K562 (cell line): ENCODE data around the gene PSMD13. TPM values are rescaled to one million over a fixed set of nuclear protein-coding genes. Genes with fewer than 3 reads are reported as not detected.

Source experiments
- ATAC-seq: fragments of 200-7000 bp; cut with Tn5 transposase; 3 replicates; pipeline ENCODE4 v1.9.1; 2020; ENCODE audit warnings: moderate library complexity
- BruUV-seq: library from RNA; stranded (reverse); fragments of 400-500 nt; replicated peaks from 2 replicates; lab custom pipeline; 2021; lab: Mats Ljungman, UMichigan
- CTCF ChIA-PET: fragments of 300-600 bp; formaldehyde crosslinking; extraction: SDS; loops from one replicate; lab custom pipeline; 2021; ENCODE audit warnings: low intra/inter-chr PET ratio; lab: Yijun Ruan, JAX
- POLR2A ChIA-PET: fragments of 300-600, 350-650 bp; sonication (Branson Sonifier 250); formaldehyde crosslinking; extraction: SDS; loops from one replicate; lab custom pipeline; 2021; ENCODE audit warnings: antibody characterized with exemption, inconsistent platforms; lab: Yijun Ruan, JAX
- DNase-seq, 4 experiments: peaks; one replicate each; pipeline versions ENCODE4 v3.0.0 to v3.0.0-alpha.2; 2011 to 2018; ENCODE audit warnings: low spot score in 3 of 4, mixed read lengths in 3 of 4; ENCODE audit errors: extremely low read depth in 1 of 4
- FAIRE-seq: peaks from 2 replicates; lab custom pipeline; 2011; peaks lifted over from hg19 to GRCh38; lab: Jason Lieb, UNC
- H2AFZ ChIP-seq: 2 replicates; pipeline ENCODE4 v1.6.0; 2011; ENCODE audit warnings: low read depth, low read length, control low read depth, inconsistent platforms
- H3K27ac ChIP-seq: fragments of 200-600 bp; 3 replicates; pipeline ENCODE4 v1.8.0; 2011; ENCODE audit warnings: low read depth, mild to moderate bottlenecking, control low read depth, inconsistent platforms, low read length, moderate library complexity, mixed read lengths; ENCODE audit errors: extremely low read depth
- H3K27me3 ChIP-seq, 2 experiments: fragments of 300-600 bp in 1 of 2; 2 replicates in 1 of 2; 3 replicates in 1 of 2; pipeline versions ENCODE4 v1.6.0 to v1.8.0; 2011; ENCODE audit warnings: inconsistent platforms in 2 of 2, low read length in 2 of 2, mild to moderate bottlenecking in 1 of 2, mixed read lengths in 1 of 2, moderate library complexity in 1 of 2; ENCODE audit not compliant: control insufficient read depth in 2 of 2, insufficient read depth in 2 of 2
- H3K36me3 ChIP-seq: fragments of 300-600 bp; 3 replicates; pipeline ENCODE4 v1.8.0; 2011; ENCODE audit warnings: mild to moderate bottlenecking, low read length, inconsistent platforms; ENCODE audit not compliant: control insufficient read depth, insufficient read depth
- H3K4me1 ChIP-seq, 2 experiments: fragments of 200-600 bp in 1 of 2; replicated peaks in 1 of 2; 2 replicates in 1 of 2; 3 replicates in 1 of 2; pipeline versions ENCODE4 v1.5.1 to v1.8.0; 2011; ENCODE audit warnings: inconsistent platforms in 2 of 2, low read length in 2 of 2, mild to moderate bottlenecking in 1 of 2, mixed read lengths in 1 of 2, moderate library complexity in 1 of 2; ENCODE audit not compliant: control insufficient read depth in 2 of 2, insufficient read depth in 2 of 2
- H3K4me2 ChIP-seq: 2 replicates; pipeline ENCODE4 v1.6.1; 2011; ENCODE audit warnings: low read length, control low read depth, inconsistent platforms, mixed read lengths; ENCODE audit not compliant: insufficient read depth
- H3K4me3 ChIP-seq: fragments of 200-600 bp; sonication (generic), shearing (Covaris generic); 2 replicates; pipeline ENCODE4 v1.5.1; 2016; ENCODE audit warnings: control low read depth, inconsistent platforms
- H3K79me2 ChIP-seq: fragments of 200-600 bp; 3 replicates; pipeline ENCODE4 v1.8.0; 2011; ENCODE audit warnings: low read length, inconsistent platforms; ENCODE audit not compliant: control insufficient read depth, insufficient read depth
- H3K9ac ChIP-seq, 2 experiments: 2 replicates each; pipeline versions ENCODE4 v1.6.0 to v1.6.1; 2011; ENCODE audit warnings: low read depth in 2 of 2, low read length in 2 of 2, control low read depth in 1 of 2, inconsistent platforms in 1 of 2, mild to moderate bottlenecking in 1 of 2, mixed read lengths in 1 of 2; ENCODE audit not compliant: insufficient read depth in 1 of 2
- H3K9me1 ChIP-seq: one replicate; pipeline ENCODE4 v1.6.0; 2011; ENCODE audit warnings: inconsistent platforms, mild to moderate bottlenecking, low read length, moderate library complexity; ENCODE audit not compliant: control insufficient read depth, insufficient read depth
- H3K9me3 ChIP-seq: replicated peaks from 2 replicates; pipeline ENCODE4 v1.5.1; 2011; ENCODE audit warnings: low read depth, low read length, inconsistent platforms; ENCODE audit not compliant: control insufficient read depth, insufficient read depth
- H4K20me1 ChIP-seq: replicated peaks from 2 replicates; pipeline ENCODE4 v1.6.1; 2011; ENCODE audit warnings: low read length, inconsistent platforms, mixed read lengths; ENCODE audit not compliant: control insufficient read depth, insufficient read depth
- ARID2 ChIP-seq: fragments of 450-650 bp; IDR thresholded peaks from 2 replicates; pipeline ENCODE4 v1.6.1; 2017; ENCODE audit warnings: antibody characterized with exemption, mild to moderate bottlenecking
- CHD2 ChIP-seq: IDR thresholded peaks from 2 replicates; pipeline ENCODE4 v1.6.1; 2011; ENCODE audit warnings: low read depth, low read length
- GTF2F1 ChIP-seq: IDR thresholded peaks from 2 replicates; pipeline ENCODE4 v1.6.1; 2011; ENCODE audit warnings: low read depth, low read length, improper control_type of control experiment
- HMG20B ChIP-seq: fragments of 250-450 bp; sonication (Bioruptor Pico); IDR thresholded peaks from 2 replicates; pipeline ENCODE4 v1.5.0; 2021; ENCODE audit warnings: mild to moderate bottlenecking
- ID3 ChIP-seq, 2 experiments: fragments of 250-450 bp in 1 of 2; fragments of 450-650 bp in 1 of 2; sonication (Bioruptor Pico) in 1 of 2; IDR thresholded peaks; 2 replicates each; pipeline versions ENCODE4 v1.6.1 to v1.8.0; 2016 to 2021; ENCODE audit warnings: mild to moderate bottlenecking in 2 of 2, moderate library complexity in 2 of 2, missing compliant biosample characterization in 1 of 2, missing genetic modification characterization in 1 of 2
- NBN ChIP-seq: fragments of 450-650 bp; IDR thresholded peaks from 2 replicates; pipeline ENCODE4 v1.6.1; 2016; ENCODE audit warnings: low read depth, mild to moderate bottlenecking
- NCOA4 ChIP-seq: fragments of 450-650 bp; IDR thresholded peaks from 2 replicates; pipeline ENCODE4 v1.6.1; 2018; ENCODE audit warnings: mild to moderate bottlenecking; ENCODE audit not compliant: partially characterized antibody
- RBM34 ChIP-seq: fragments of 200-400 bp; formaldehyde crosslinking; IDR thresholded peaks from 2 replicates; pipeline ENCODE4 v1.6.1; 2018; ENCODE audit warnings: low read length, borderline replicate concordance; ENCODE audit not compliant: insufficient read depth
- RNF2 ChIP-seq: sonication (generic); IDR thresholded peaks from 2 replicates; pipeline ENCODE4 v1.6.1; 2016
- SIN3A ChIP-seq, 2 experiments: fragments of 150-350 bp in 1 of 2; IDR thresholded peaks; 2 replicates each; pipeline ENCODE4 v1.6.1; 2011 to 2016; ENCODE audit warnings: borderline replicate concordance in 2 of 2, low read depth in 2 of 2, low read length in 2 of 2, mild to moderate bottlenecking in 2 of 2, moderate library complexity in 2 of 2; ENCODE audit not compliant: control insufficient read depth in 1 of 2
- SMAD1 ChIP-seq: fragments of 150-350 bp; IDR thresholded peaks from 2 replicates; pipeline ENCODE4 v1.6.1; 2014; ENCODE audit warnings: low read length, low read depth; ENCODE audit not compliant: partially characterized antibody
- SRSF9 ChIP-seq: fragments of 200-400 bp; formaldehyde crosslinking; IDR thresholded peaks from 2 replicates; pipeline ENCODE4 v1.6.1; 2017; ENCODE audit warnings: low read depth, low read length, borderline replicate concordance
- TEAD4 ChIP-seq, 2 experiments: sonication (generic) in 1 of 2; formaldehyde crosslinking in 1 of 2; IDR thresholded peaks; 2 replicates each; pipeline versions ENCODE4 v1.6.1 to v1.8.0; 2012 to 2022; ENCODE audit warnings: borderline replicate concordance in 1 of 2, inconsistent platforms in 1 of 2, low read length in 1 of 2, mild to moderate bottlenecking in 1 of 2, missing genetic modification reagents in 1 of 2
- ZBTB17 ChIP-seq: fragments of 450-650 bp; formaldehyde crosslinking; IDR thresholded peaks from 2 replicates; pipeline ENCODE4 v1.4.0; 2020; ENCODE audit warnings: mild to moderate bottlenecking
- ZHX1 ChIP-seq: fragments of 150-350 bp; conservative IDR thresholded peaks from 2 replicates; pipeline ENCODE4 v1.6.1; 2014; ENCODE audit warnings: low read length
- ZNF431 ChIP-seq: sonication (generic); formaldehyde crosslinking; IDR thresholded peaks from 2 replicates; pipeline ENCODE4 v1.8.0; 2022; ENCODE audit warnings: mild to moderate bottlenecking, missing genetic modification reagents
- ZZZ3 ChIP-seq: fragments of 450-650 bp; IDR thresholded peaks from 2 replicates; pipeline ENCODE4 v1.6.1; 2016; ENCODE audit warnings: antibody characterized with exemption, mild to moderate bottlenecking, moderate library complexity
- WGBS: fragments of 100-300 bp; shearing (Covaris generic); methylation state at CpG from one replicate; pipeline ENCODE4 v1.1.6; 2016; ENCODE audit warnings: low coverage, mixed read lengths; ENCODE audit not compliant: insufficient coverage; ENCODE audit errors: missing lambda C conversion rate; 5-methylcytosine and 5-hydroxymethylcytosine counted together
- in situ Hi-C: fragments of 300-500 bp; cut with MboI; formaldehyde crosslinking; loops from 4 replicates; pipeline ENCODE4 v1.15.0; 2018; ENCODE audit warnings: inconsistent platforms, mixed read lengths
- intact Hi-C: fragments of 100-400 bp; cut with micrococcal nuclease; formaldehyde crosslinking; loops from 2 replicates; pipeline ENCODE4 v1.14.2; 2022
- polyA plus RNA-seq, 8 experiments: library from polyadenylated mRNA; depleted of rRNA in 4 of 8; stranded (reverse) in 5 of 8; unstranded in 3 of 8; fragments of >200 nt; fragmentation: Nextera tagmentation in 2 of 8; fragmentation: Illumina TruSeq in 1 of 8; extraction: Ambion mirVana in 2 of 8; extraction: Trizol in 1 of 8; gene quantifications; 2 replicates each; pipeline versions ENCODE4 v1.2.1 to v1.2.3, GENCODE V29; 2011 to 2014; ENCODE audit warnings: inconsistent platforms in 1 of 8, missing spikeins in 1 of 8
- total RNA-seq, 7 experiments: library from RNA; depleted of rRNA in 6 of 7; stranded (reverse); fragments of >200 nt in 6 of 7; fragmentation: Illumina TruSeq in 2 of 7; extraction: Trizol in 2 of 7; gene quantifications; 2 replicates each; pipeline versions ENCODE4 v1.2.1 to v1.2.3, GENCODE V29; 2011 to 2021; ENCODE audit warnings: low replicate concordance in 1 of 7

The PSMD13 gene
- total and polyA plus RNA-seq, 9 of the 15 experiments (the other 6 are each of a cell fraction or from before 2014, with no cell fraction given) = 185 to 383 (median 267) TPM

- CTCF ChIA-PET = no interaction called here
- Histone ChIP-seq H4K20me1 (no peaks in the 10 kb centered on the region), H3K4me3 (no peak overlapping the region), H3K4me2 (no peak overlapping the region), H3K36me3 (peaks cover 35% of the 10 kb centered on the region; the same call in 2 of the 3 replicates), H2AFZ (no peak overlapping the region), H3K9me3 (peaks cover 13% of the 10 kb centered on the region), H3K4me1 (peaks cover 12 to 22% of the 10 kb centered on the region in 2 experiments; a peak in 4 of 5 replicates), H3K27me3 (no peaks in the 10 kb centered on the region), H3K79me2 (peaks cover 3% of the 10 kb centered on the region; the same call in 1 of the 3 replicates), H3K27ac (no peak overlapping the region), H3K9me1 (no peaks in the 10 kb centered on the region), H3K9ac (no peak overlapping the region)
- DNase-seq = no peak
- in situ Hi-C loops (no loop called here), intact Hi-C loops (no loop called here)
- no peak for TF ChIP-seq ZZZ3
- no peak for TF ChIP-seq NCOA4
- TF ChIP-seq ZHX1 = no peak
- TF ChIP-seq RNF2 = no peak
- TF ChIP-seq NBN = no peak
- TF ChIP-seq TEAD4 (IDR thresholded peaks at IDR 0.05; ENCODE audit: low read length) = no peak
- no peak for TF ChIP-seq TEAD4 (CRISPR knock-in tag; IDR thresholded peaks at IDR 0.05; ENCODE audit: borderline replicate concordance)
- no peak for TF ChIP-seq SRSF9
- TF ChIP-seq SIN3A (IDR thresholded peaks at IDR 0.05; ENCODE audit: borderline replicate concordance in 2 of 2, control insufficient read depth in 1 of 2, low read depth in 2 of 2, low read length in 2 of 2) = no peak
- no peak for TF ChIP-seq GTF2F1
- no peak for TF ChIP-seq RBM34
- TF ChIP-seq ZNF431 (CRISPR knock-in tag) = no peak
- TF ChIP-seq CHD2 = no peak
- TF ChIP-seq ARID2 = no peak
- no peak for TF ChIP-seq ID3 (CRISPR knock-in tag; IDR thresholded peaks at IDR 0.05)
- TF ChIP-seq ID3 (tag; IDR thresholded peaks at IDR 0.05) = no peak
- no peak for TF ChIP-seq HMG20B (CRISPR knock-in tag)
- no peak for TF ChIP-seq SMAD1
- TF ChIP-seq ZBTB17 (CRISPR knock-in tag) = no peak
- no peak for FAIRE-seq
- BruUV-seq = no TSS peak
- 90% methylated on average over 6 of the region's 9 CpGs for WGBS
- POLR2A ChIA-PET = interaction anchor here (0.7 kb wide), 3 partner anchors 12 to 275 kb away, joined by 3 to 4 read pairs (median 3); no protein-coding TSS in a partner anchor
- ATAC-seq = no peak
Measured at GRCh38 chr11:223884-224283, 12.9 kb upstream of the PSMD13 start.
